SK-N-SH (cell line): ENCODE measurements around the gene GSE1. TPM values are rescaled to one million over a fixed set of nuclear protein-coding genes. Genes with fewer than 3 reads are reported as not detected.

Source experiments
- CTCF ChIA-PET: fragments of 300-600, 350-600 bp; formaldehyde crosslinking; extraction: SDS; loops from one replicate; lab custom pipeline; 2021; lab: Yijun Ruan, JAX
- POLR2A ChIA-PET: fragments of 350-600 bp; sonication (Branson Sonifier 250); formaldehyde crosslinking; extraction: SDS; loops from one replicate; lab custom pipeline; 2020; ENCODE audit warnings: antibody characterized with exemption, inconsistent platforms; lab: Yijun Ruan, JAX
- DNase-seq: peaks from one replicate; pipeline ENCODE4 v3.0.0; 2012
- H2AFZ ChIP-seq: fragments of 200-600 bp; sonication (generic); 2 replicates; pipeline ENCODE4 v1.8.1; 2016; ENCODE audit warnings: antibody characterized with exemption, mild to moderate bottlenecking, low read depth
- H3F3A ChIP-seq: fragments of 200-600 bp; sonication (generic); replicated peaks from 2 replicates; pipeline ENCODE3; 2016; ENCODE audit warnings: antibody characterized with exemption, mild to moderate bottlenecking; ENCODE audit not compliant: insufficient read depth
- H3K27ac ChIP-seq, 2 experiments: fragments of 200-500 bp in 1 of 2; fragments of 200-600 bp in 1 of 2; sonication (Bioruptor generic) in 1 of 2; sonication (generic), shearing (Covaris generic) in 1 of 2; 2 replicates each; pipeline versions ENCODE4 v1.5.1 to v1.6.1; 2014 to 2016; ENCODE audit warnings: low read depth in 2 of 2, inconsistent platforms in 1 of 2, low read length in 1 of 2, mild to moderate bottlenecking in 1 of 2, mixed read lengths in 1 of 2
- H3K27me3 ChIP-seq: fragments of 200-600 bp; sonication (generic), shearing (Covaris generic); 2 replicates; pipeline ENCODE4 v1.6.1; 2016; ENCODE audit warnings: mixed run types; ENCODE audit not compliant: insufficient read depth
- H3K36me3 ChIP-seq, 2 experiments: fragments of 200-500 bp in 1 of 2; fragments of 200-600 bp in 1 of 2; sonication (Bioruptor generic) in 1 of 2; sonication (generic) in 1 of 2; replicated peaks in 1 of 2; 2 replicates each; pipeline versions ENCODE3 to v1.5.1; 2014 to 2016; ENCODE audit warnings: low read length in 1 of 2, mild to moderate bottlenecking in 1 of 2; ENCODE audit not compliant: insufficient read depth in 2 of 2, control insufficient read depth in 1 of 2
- H3K4me1 ChIP-seq, 2 experiments: fragments of 200-500 bp in 1 of 2; fragments of 200-600 bp in 1 of 2; sonication (Bioruptor generic) in 1 of 2; sonication (generic), shearing (Covaris generic) in 1 of 2; 2 replicates each; pipeline versions ENCODE4 v1.5.1 to v1.6.1; 2014 to 2016; ENCODE audit warnings: low read depth in 1 of 2, low read length in 1 of 2, mixed run types in 1 of 2; ENCODE audit not compliant: insufficient read depth in 2 of 2, control insufficient read depth in 1 of 2
- H3K4me2 ChIP-seq: fragments of 200-600 bp; sonication (generic), shearing (Covaris generic); 2 replicates; pipeline ENCODE4 v1.6.1; 2017; ENCODE audit warnings: mixed run types
- H3K4me3 ChIP-seq, 2 experiments: fragments of 200-500 bp in 1 of 2; fragments of 200-600 bp in 1 of 2; sonication (Bioruptor generic) in 1 of 2; sonication (generic), shearing (Covaris generic) in 1 of 2; 2 replicates each; pipeline versions ENCODE4 v1.5.1 to v1.8.1; 2014 to 2016; ENCODE audit warnings: low read depth in 2 of 2, inconsistent platforms in 1 of 2, low read length in 1 of 2, mild to moderate bottlenecking in 1 of 2, mixed read lengths in 1 of 2, moderate library complexity in 1 of 2
- H3K79me2 ChIP-seq: fragments of 200-600 bp; sonication (generic); 2 replicates; pipeline ENCODE4 v1.8.1; 2017; ENCODE audit warnings: mild to moderate bottlenecking; ENCODE audit not compliant: insufficient read depth
- H3K9ac ChIP-seq: fragments of 200-600 bp; sonication (generic); 2 replicates; pipeline ENCODE4 v1.6.1; 2017; ENCODE audit warnings: mixed run types
- H3K9me2 ChIP-seq: fragments of 200-600 bp; sonication (generic); 2 replicates; pipeline ENCODE4 v1.6.1; 2017; ENCODE audit warnings: mixed run types
- H3K9me3 ChIP-seq: fragments of 200-600 bp; sonication (generic); 2 replicates; pipeline ENCODE4 v1.6.1; 2017; ENCODE audit warnings: mixed run types, mild to moderate bottlenecking, moderate library complexity
- H4K20me1 ChIP-seq: fragments of 200-600 bp; sonication (generic); 2 replicates; pipeline ENCODE4 v1.6.1; 2017; ENCODE audit warnings: mild to moderate bottlenecking, mixed run types; ENCODE audit not compliant: insufficient read depth
- CHD2 ChIP-seq: fragments of 150-350 bp; IDR thresholded peaks from 2 replicates; pipeline ENCODE4 v1.6.1; 2018; ENCODE audit warnings: low read length; ENCODE audit not compliant: partially characterized antibody
- CTCF ChIP-seq: fragments of 200-600 bp; sonication (generic); IDR thresholded peaks from 2 replicates; pipeline ENCODE4 v1.6.1; 2017; ENCODE audit warnings: antibody characterized with exemption, mild to moderate bottlenecking, moderate library complexity
- ELF1 ChIP-seq: IDR thresholded peaks from 2 replicates; pipeline ENCODE4 v1.4.0; 2012
- EP300 ChIP-seq, 2 experiments: IDR thresholded peaks; 2 replicates each; pipeline versions ENCODE4 v1.4.0 to v1.6.1; 2012; ENCODE audit warnings: borderline replicate concordance in 1 of 2, low read depth in 1 of 2, low read length in 1 of 2
- EZH2phosphoT487 ChIP-seq: fragments of 200-600 bp; sonication (generic); IDR thresholded peaks from 2 replicates; pipeline ENCODE4 v1.6.1; 2017; ENCODE audit warnings: low read depth, mixed run types, mild to moderate bottlenecking, antibody characterized with exemption, moderate library complexity, borderline replicate concordance
- FOSL2 ChIP-seq: IDR thresholded peaks from 2 replicates; pipeline ENCODE4 v1.4.0; 2012; ENCODE audit warnings: low read depth, mild to moderate bottlenecking, moderate library complexity, borderline replicate concordance
- FOXJ3 ChIP-seq: sonication (generic); formaldehyde crosslinking; IDR thresholded peaks from 2 replicates; pipeline ENCODE4 v1.5.1; 2020; ENCODE audit warnings: mild to moderate bottlenecking, missing genetic modification reagents
- FOXM1 ChIP-seq: IDR thresholded peaks from 2 replicates; pipeline ENCODE4 v1.4.0; 2012; ENCODE audit warnings: low read depth, mild to moderate bottlenecking
- GATA2 ChIP-seq: sonication (generic); formaldehyde crosslinking; IDR thresholded peaks from 2 replicates; pipeline ENCODE4 v1.5.0; 2020; ENCODE audit warnings: mild to moderate bottlenecking, missing genetic modification reagents
- MEF2A ChIP-seq: IDR thresholded peaks from 2 replicates; pipeline ENCODE4 v1.4.0; 2012; ENCODE audit warnings: low read depth, borderline replicate concordance
- NFIC ChIP-seq: IDR thresholded peaks from 2 replicates; pipeline ENCODE4 v1.4.0; 2012; ENCODE audit warnings: borderline replicate concordance
- NRF1 ChIP-seq: IDR thresholded peaks from 2 replicates; pipeline ENCODE4 v1.6.1; 2012; ENCODE audit warnings: low read depth, mild to moderate bottlenecking, low read length
- REST ChIP-seq: IDR thresholded peaks from 2 replicates; pipeline ENCODE4 v1.6.1; 2012; ENCODE audit warnings: mild to moderate bottlenecking, low read depth, low read length, moderate library complexity
- SMC3 ChIP-seq: IDR thresholded peaks from 2 replicates; pipeline ENCODE4 v1.6.1; 2012; ENCODE audit warnings: low read depth, low read length, improper control_type of control experiment
- TAF1 ChIP-seq: IDR thresholded peaks from 2 replicates; pipeline ENCODE4 v1.6.1; 2012; ENCODE audit warnings: low read depth, mild to moderate bottlenecking, low read length, moderate library complexity, borderline replicate concordance
- TCF12 ChIP-seq: IDR thresholded peaks from 2 replicates; pipeline ENCODE4 v1.4.0; 2012
- USF2 ChIP-seq: fragments of 150-350 bp; IDR thresholded peaks from 2 replicates; pipeline ENCODE4 v1.6.1; 2017; ENCODE audit warnings: antibody characterized with exemption, low read length, low read depth, borderline replicate concordance
- YY1 ChIP-seq: IDR thresholded peaks from 2 replicates; pipeline ENCODE4 v1.4.0; 2012; ENCODE audit warnings: low read depth, mild to moderate bottlenecking
- WGBS: methylation state at CpG from one replicate; pipeline ENCODE4 v1.1.6; 2017; ENCODE audit warnings: low lambda C conversion rate; 5-methylcytosine and 5-hydroxymethylcytosine counted together
- polyA plus RNA-seq, 3 experiments: library from polyadenylated mRNA; depleted of rRNA; stranded (reverse); fragments of >200 nt; gene quantifications; 2 replicates each; pipeline ENCODE4 v1.2.3, GENCODE V29; 2012
- TF ChIP-seq, protein P1 (sequence below): IDR thresholded peaks from 2 replicates; pipeline ENCODE4 v1.4.0; 2012; ENCODE audit warnings: low read depth
- TF ChIP-seq, protein P2 (sequence below): IDR thresholded peaks from 2 replicates; pipeline ENCODE4 v1.4.0; 2012; ENCODE audit warnings: low read depth, borderline replicate concordance

GSE1 gene
- polyA plus RNA-seq, 1 of the 3 experiments (the other 2 are of a cell fraction) = 26.5 TPM

- Histone ChIP-seq H3K4me3 (no peak overlapping the region), H4K20me1 (peaks cover 99% of the 10 kb centered on the region), H3F3A (no peaks in the 10 kb centered on the region), H3K27ac (peak overlapping the region in 1 of 2 experiments; percentile 97; a peak in 2 of 4 replicates), H3K9ac (no peak overlapping the region), H3K79me2 (peaks cover 75% of the 10 kb centered on the region), H3K36me3 (peaks cover 0 to 14% of the 10 kb centered on the region in 2 experiments), H3K27me3 (no peaks in the 10 kb centered on the region), H3K4me2 (no peak overlapping the region), H3K9me2 (no peaks in the 10 kb centered on the region), H2AFZ (no peak overlapping the region), H3K4me1 (peaks cover 6 to 90% of the 10 kb centered on the region in 2 experiments; a peak in 3 of 4 replicates), H3K9me3 (no peaks in the 10 kb centered on the region)
- CTCF ChIA-PET = interaction anchor here (0.9 to 10.3 kb wide), 2 partner anchors 9 to 275 kb away, joined by 3 to 106 read pairs; partner anchors contain the start of gene GSE1
- TF ChIP-seq FOSL2 (no peak), NRF1 (no peak), TCF12 (no peak), GATA2 (no peak), TAF1 (no peak), FOXJ3 (CRISPR knock-in tag) (no peak), YY1 (no peak), CTCF (no peak), EP300 (IDR thresholded peaks at IDR 0.05; ENCODE audit: borderline replicate concordance in 1 of 2, low read depth in 1 of 2, low read length in 1 of 2) (no peak), EZH2phosphoT487 (no peak), CHD2 (no peak), SMC3 (no peak), FOXM1 (no peak), REST (no peak), USF2 (no peak), ELF1 (no peak), MEF2A (no peak), NFIC (no peak)
- TF ChIP-seq, protein P1, sequence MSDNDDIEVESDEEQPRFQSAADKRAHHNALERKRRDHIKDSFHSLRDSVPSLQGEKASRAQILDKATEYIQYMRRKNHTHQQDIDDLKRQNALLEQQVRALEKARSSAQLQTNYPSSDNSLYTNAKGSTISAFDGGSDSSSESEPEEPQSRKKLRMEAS = no peak
- TF ChIP-seq, protein P2, sequence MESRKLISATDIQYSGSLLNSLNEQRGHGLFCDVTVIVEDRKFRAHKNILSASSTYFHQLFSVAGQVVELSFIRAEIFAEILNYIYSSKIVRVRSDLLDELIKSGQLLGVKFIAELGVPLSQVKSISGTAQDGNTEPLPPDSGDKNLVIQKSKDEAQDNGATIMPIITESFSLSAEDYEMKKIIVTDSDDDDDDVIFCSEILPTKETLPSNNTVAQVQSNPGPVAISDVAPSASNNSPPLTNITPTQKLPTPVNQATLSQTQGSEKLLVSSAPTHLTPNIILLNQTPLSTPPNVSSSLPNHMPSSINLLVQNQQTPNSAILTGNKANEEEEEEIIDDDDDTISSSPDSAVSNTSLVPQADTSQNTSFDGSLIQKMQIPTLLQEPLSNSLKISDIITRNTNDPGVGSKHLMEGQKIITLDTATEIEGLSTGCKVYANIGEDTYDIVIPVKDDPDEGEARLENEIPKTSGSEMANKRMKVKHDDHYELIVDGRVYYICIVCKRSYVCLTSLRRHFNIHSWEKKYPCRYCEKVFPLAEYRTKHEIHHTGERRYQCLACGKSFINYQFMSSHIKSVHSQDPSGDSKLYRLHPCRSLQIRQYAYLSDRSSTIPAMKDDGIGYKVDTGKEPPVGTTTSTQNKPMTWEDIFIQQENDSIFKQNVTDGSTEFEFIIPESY = no peak
- POLR2A ChIA-PET = no interaction called here
- 88% methylated on average over 11 of the region's 21 CpGs for WGBS
- DNase-seq = no peak
Observed at GRCh38 chr16:85623997-85624601, 11.0 kb downstream of the GSE1 start.
